NCI-H526 (cell line): ENCODE measurements around the gene HRH4.
A peak's percentile ranks its signal among the peaks of the same experiment; 100 is the strongest.

Experiments used
- DNase-seq, 2 experiments: peaks; one replicate each; lab custom pipeline; 2025; lab: John Stamatoyannopoulos, UW

HRH4 gene, protein sequence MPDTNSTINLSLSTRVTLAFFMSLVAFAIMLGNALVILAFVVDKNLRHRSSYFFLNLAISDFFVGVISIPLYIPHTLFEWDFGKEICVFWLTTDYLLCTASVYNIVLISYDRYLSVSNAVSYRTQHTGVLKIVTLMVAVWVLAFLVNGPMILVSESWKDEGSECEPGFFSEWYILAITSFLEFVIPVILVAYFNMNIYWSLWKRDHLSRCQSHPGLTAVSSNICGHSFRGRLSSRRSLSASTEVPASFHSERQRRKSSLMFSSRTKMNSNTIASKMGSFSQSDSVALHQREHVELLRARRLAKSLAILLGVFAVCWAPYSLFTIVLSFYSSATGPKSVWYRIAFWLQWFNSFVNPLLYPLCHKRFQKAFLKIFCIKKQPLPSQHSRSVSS

DNA sequence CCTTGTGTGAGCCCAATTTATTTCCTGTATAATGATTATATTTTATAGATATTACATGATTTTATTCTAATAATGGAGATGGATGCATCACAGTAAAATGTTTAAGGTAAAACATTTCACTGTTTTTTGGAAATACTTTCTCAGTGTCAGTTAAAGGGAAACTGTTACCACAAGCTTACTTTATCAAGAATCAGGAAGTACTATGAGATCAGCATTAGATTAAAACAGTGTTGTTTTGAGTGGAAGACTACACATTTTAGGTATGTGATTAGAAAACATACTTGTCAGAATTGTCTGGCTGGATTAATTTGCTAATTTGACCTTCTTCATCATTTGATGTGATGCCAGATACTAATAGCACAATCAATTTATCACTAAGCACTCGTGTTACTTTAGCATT is at the start of gene HRH4:
Gene HRH4 (plus strand): TSS at position 250 of the 400 bp plus-strand sequence. CDS start 92 bp downstream, at position 342.
- DNase-seq, result no peak

DNA sequence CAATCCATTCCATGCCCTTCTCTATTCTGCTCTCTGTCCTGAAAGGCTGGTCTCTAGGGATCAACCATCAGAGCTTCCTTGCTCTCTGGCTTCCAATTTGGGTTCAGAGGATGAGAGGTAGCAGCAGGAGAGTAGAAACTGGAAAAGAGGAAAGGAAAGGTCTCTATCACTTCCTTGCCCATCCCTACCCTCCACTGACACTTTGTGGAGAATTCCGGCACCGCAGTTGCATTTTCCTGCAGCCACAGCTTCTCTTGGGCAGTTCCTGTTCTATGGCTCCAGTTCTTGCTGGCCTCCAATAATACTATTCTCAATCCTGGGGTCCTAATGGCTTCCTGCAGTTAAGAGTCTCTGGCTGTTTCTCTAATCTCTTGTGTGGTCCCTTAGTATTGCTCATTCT is 47.3 kb upstream of the HRH4 start:
- DNase-seq, result no peak

DNA sequence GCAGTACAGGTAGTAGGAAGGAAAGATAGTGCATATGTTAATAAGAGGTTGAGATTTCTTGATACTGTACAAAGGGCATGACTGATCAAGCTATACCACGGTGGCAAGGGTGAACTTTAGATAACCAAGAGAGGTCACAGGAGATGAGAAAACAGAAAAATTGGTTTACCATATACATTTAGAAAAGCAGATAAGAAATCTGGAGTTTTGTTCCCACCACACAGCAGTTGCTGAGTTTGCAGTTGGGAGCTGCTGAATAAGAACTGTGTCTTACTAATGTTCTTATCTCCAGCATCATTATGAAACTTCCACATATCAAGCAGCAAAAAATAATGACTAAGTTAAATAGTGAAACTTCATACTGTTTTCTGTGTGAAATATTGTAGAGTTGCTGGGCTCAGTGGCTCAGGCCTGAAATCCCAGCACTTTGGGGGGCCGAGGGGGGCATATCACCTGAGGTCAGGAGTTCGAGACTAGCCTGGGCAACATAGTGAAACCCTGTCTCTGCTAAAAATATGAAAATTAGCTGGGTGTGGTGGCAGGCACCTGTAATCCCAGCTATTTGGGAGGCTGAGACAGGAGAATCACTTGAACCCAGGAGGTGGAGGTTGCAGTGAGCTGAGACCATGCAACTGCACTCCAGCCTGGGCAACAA is 46.0 kb upstream of the HRH4 start:
- DNase-seq, result no peak

DNA sequence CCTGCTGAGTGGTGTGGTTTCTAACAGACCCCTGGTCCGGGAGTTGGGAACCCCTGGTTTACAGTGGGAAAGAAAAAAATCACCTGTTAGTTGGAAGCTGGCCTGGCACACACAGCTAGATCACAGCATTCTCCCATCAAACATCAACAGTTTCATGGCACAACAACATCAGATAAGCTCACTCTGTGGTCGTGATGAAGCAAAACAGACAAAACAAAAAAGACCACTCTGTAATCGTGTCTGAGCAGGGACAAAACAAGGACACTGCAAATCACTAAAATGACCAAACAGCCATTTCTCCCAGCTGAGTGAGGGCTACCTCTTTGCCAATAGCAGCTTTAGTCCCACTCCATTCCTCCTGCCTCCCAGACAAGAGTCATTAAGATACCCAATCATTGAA is 43.0 kb upstream of the HRH4 start:
- no peak for DNase-seq

DNA sequence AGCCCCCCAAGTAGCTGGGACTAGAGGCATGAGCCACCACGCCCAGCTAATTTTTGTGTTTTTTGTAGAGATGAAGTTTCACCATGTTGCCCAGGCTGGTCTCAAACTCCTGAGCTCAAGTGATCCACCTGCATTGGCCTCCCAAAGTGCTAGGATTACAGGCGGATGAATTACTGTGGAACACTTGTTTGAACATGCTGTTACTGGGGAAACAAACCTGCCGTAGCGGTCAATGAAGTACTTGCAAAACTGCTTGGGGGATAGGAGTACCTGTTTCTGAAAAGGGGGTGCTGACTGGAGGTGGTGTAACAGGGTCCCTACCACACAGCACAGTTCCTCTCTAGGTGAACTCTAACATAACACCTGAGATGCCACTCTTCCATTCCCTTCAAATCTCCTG is 39.9 kb upstream of the HRH4 start:
- no peak for DNase-seq

DNA sequence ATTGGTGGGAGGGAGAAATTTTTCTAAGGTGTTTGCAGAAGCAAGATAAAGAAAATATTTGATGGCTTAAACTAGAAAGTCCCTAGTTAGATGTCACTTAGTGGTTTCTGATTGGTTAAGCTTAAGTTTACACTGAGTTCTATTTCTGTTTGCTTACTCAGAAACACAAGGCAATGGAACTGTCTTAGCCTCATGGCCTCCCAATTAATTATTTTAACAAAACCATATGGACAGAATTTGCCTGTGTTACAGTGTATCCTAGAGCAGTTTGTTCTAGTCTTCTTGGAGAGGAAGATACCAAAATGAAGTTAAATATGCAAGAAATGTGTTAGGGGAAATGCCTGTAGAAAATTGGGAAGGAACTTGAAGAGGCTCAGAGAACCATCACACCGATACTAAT is 38.6 kb upstream of the HRH4 start:
- no peak for DNase-seq

DNA sequence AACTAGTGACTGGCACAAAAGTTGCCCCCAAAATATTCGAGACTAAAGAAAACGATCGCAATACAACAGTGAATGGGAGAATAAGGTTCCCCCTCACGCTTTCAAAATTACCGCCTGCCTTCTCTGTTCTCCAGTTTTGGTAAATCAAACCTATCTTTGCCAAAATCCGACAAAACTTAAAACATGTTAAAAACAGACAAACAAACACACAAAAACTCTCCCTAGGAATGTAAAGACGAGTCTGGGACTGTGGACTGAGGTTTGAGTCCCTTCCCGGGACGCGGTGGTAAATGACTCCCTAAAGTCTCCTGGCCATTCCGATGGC is 34.4 kb upstream of the HRH4 start:
- no peak for DNase-seq

DNA sequence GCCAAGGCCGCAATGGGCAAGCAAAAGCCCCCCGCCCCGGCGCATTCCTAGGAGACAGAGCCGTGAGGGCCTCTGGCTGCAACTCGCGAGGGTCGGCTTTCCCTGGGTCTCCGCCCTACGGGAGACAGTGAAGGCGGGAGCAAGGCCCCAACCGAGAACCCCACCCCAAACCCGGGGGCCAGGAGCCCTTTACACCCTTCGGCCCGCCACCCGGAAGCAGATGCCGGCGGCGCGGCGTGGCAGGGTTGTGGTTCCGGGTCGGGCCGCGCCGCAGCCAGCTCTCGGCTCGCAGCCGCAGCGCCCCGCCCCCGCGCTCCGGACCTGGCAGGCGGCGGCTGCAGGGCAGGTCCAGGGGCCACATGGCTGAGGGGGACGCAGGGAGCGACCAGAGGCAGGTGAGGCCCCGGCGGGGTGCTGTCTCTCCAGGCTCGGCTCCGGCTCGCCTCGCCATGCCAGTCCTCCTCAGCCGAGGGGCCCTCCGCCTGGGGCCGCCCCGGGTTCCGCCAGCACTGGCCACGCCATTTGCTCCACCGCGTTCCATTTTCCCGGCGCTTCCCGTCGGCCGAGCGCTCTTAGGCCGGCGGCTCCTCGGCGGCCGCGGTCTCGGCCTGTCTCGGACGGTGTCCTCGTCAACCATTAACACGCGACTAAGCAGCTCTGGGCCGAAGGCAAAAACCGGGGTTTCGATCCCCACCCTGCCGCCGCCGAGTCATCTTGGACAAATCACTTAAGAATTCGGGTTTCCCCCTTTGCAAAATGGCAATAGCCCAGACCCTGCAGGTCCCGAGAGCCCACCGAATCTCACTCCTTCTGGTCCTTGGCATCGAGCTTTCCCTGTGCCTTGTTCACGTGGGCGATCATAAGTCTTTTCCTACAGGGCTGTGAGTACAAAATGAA is 33.8 kb upstream of the HRH4 start, which contains the start of gene IMPACT:
Gene IMPACT (plus strand): TSS at position 273 of the 897 bp plus-strand sequence. CDS start 87 bp downstream, at position 360.
- DNase-seq, result peak; percentile 8 to 79

DNA sequence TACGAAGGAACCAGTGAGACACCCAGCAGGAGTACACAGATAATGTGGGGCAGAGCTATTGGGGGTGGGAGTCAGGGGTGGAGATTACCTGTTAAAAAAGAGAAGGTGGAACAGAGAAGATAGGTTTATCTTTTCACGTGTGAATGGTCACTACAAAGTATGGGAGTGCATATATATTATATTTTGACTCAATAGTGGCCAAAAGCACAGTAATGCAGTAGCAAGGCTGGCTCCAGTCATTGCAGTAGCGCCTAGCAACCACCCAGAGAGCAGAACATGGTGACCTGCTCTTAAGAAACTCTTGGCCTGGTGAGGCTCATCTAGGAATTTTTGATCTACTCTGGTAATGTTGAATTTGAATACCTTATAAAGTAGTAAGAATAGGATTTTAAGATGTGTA is 33.0 kb upstream of the HRH4 start:
- DNase-seq, result peak in 1 of 2 experiments; percentile 14

DNA sequence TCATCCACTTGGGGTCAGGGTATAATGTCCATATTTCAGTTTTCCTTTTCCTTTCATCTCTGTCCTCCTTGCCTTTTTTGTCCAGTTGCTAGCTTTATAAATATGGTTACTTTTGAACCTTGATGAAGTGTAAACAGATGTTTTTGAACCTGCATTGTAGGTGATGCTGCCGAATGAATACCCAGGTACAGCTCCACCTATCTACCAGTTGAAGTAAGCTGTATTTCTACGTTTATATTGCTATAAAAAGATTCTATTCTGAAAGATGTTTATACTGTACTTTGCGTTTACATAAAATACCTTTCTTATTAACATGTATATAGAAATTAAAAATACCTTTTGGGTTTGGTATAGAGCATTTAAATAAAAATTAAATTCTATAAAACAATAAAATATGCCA is 31.7 kb upstream of the HRH4 start:
- no peak for DNase-seq

DNA sequence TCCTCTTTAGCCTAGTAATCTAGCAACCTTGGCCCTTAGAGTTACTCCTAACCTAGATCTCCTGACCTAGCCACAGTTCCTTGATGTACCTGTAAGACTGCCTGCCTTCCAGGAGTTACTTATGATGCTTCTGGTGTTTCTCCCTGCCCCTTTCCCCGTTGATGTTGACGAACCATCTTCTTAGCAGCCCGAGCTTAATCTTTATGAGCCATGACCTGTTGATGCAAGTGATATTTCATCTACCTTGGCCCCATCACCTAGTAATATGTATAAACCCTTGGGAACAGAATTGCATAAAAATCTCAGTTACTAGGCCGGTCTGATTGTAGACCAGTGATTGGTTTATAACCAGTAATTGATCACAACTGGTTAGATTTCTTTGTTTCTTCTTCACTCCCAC is 31.2 kb upstream of the HRH4 start:
- DNase-seq, result no peak

DNA sequence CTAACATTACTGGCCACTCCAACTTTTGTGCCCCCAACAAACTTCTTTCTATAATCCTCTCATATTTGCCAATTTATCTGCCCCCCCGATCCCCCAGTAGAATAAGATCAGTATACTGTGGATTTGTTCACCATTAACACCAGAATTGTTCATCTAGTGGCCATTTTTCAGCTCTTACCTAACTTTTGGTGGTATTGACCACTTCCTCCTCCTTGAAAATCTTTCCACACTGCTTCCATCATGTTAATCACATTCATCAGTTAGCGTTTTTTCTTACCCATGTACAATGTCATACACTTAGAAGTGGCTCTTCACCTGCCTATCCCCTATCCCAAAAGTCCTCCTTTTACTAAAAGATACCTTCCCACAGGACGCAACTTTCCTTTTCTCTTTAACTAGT is 27.8 kb upstream of the HRH4 start:
- no peak for DNase-seq

DNA sequence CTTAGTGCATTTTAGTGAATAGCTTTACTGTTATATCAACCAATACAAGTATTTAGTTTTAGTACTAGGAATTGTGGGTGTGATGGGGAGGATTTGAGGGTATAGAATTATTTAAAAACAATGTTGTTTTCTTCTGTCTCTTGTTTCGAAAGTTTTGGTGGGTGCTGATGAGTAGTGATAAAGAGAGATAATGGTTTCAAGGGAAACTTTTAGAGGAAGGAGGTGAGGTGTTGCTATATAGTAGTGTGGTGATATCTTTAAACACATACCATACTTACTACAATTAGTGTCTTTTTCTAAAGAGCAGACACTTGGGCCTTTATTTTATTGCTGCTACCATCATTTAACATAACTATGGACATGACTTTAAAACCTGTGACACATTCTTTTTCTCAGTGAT is 23.5 kb upstream of the HRH4 start:
- DNase-seq, result no peak

DNA sequence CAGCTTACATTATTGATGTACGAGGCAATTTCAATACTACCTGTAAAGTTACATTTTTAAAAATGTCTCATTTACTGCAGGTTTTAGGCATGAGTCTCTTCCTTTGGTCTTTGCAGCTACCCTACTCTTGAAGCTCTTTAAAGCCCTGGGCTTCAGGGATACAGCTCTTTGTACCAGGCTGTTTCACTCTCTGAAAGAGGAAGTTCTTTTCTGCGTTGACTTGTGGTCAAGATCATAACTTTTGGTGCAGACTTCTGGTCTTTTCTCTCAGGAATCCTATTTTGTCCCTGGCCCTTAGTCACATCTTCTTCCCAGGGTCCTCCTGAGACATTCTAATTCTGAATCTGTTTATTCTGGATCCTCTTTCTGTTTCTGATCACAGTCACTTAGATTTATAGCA is 16.6 kb upstream of the HRH4 start:
- DNase-seq, result no peak

DNA sequence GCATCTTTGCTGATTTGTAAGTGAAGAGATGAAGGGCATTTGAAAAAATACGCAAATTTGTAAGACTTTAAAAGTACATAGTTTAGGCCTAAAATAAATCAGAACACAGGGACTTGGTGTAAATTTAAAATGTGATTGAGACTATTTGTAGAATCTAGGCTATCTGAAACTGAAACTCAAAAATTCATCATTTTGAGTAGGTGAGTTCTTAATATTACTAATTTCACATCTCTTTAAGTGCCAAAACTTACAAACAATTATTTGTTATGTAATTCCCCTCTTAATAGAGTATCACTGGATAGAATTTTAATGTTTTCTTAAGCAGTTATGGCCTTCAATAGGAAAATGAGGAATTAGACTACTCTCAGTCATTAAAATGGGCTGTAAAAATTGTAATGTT is 14.0 kb upstream of the HRH4 start:
- no peak for DNase-seq

DNA sequence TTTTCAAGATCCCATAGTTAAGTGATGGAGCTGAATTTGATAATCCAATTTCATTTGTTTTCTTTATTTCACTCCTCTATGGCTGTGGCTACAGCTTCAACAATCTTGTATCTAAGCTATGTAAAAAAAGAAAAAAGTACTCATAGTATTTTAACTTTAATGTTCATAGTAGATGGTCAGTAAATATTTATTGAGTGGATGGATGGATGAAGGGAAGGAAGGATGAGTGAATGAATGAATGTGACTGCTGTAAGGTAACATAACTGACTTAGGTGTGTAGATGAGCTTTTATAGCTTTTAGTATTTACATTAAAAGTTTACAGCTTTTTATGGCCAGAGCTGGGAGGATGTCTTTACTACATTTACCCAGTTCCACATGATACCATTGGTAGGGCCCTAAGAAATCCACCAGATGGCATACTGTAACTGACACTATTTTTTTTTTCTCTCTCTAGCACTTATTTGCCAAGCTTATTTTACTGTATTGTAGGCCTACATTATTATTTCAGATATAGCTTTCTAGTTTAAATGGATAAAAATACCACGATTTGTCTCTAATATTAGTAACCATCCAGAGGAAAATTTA is 13.4 kb upstream of the HRH4 start:
- DNase-seq, result no peak

DNA sequence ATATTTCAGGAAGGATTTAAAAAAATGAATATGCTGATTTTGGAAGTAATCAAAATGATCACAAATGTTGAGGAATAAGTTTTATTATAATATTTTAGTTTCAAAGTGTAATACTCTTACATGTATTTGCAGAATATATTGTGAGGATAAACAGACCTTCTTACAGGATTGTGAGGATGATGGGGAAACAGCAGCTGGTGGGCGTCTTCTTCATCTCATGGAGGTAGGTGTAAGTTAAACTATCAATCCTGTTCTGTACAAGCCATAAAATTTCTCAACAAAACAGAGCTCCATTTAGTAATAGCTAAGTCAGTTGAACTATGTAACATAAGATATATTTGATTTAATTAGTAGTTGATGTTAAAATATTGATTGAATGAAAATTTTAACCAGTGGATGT is 12.5 kb upstream of the HRH4 start:
- DNase-seq, result no peak

DNA sequence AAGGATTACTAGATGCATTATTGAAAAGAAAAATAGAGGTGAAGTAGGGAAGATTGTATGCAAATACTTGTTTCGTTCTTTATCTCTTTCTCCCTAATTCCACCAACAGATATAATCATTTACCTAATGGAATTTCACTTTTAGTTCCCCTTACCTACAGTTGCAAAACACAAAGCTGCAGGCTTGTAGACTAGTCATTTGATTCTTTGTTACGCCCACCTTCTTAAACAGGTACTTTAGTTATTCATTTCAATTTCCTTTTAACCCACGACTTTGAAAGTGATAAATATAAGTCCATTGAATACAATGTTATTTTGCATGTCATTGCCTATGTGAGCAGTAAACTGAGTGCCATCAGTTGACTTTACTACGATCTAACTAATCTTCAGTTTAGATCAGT is 3.9 kb upstream of the HRH4 start:
- DNase-seq, result no peak

DNA sequence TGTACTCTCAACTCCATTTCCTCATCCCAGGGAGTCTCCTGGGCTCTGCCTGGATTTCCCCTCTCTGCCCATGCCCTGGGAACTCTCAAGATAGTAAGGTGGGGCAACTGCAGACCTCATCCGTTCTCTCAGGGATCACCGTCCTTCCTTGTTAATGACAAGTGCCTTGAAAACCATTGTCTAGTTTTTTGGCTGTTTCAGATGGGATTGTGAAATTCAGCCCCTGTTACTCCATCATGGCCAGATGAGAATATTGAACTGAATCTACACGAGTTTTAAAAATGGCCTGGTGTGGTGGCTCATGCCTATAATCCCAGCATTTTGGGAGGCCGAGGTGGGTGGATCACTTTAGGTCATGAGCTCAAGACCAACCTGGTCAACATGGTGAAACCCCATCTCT is 665 bp upstream of the HRH4 start:
- no peak for DNase-seq

DNA sequence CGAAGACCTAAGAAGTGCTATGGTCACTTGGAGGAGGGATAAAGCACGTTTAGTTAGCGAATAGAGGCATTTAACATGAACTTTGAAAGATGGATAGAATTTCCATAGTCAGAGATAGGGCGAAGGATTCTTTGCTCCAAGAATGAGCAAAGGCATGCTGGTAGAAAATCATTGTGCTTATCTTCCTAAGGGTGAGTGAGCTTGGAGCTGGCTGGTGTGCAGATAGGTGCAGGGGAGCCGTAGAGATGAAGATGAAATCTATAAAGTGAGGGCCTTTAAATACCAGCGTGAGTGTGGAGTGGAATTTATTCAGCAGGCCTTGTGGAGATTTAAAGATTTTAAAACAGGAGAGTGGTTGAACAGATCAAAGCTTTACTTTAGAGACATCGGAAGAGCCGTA is 1.6 kb downstream of the HRH4 start:
- DNase-seq, result no peak

DNA sequence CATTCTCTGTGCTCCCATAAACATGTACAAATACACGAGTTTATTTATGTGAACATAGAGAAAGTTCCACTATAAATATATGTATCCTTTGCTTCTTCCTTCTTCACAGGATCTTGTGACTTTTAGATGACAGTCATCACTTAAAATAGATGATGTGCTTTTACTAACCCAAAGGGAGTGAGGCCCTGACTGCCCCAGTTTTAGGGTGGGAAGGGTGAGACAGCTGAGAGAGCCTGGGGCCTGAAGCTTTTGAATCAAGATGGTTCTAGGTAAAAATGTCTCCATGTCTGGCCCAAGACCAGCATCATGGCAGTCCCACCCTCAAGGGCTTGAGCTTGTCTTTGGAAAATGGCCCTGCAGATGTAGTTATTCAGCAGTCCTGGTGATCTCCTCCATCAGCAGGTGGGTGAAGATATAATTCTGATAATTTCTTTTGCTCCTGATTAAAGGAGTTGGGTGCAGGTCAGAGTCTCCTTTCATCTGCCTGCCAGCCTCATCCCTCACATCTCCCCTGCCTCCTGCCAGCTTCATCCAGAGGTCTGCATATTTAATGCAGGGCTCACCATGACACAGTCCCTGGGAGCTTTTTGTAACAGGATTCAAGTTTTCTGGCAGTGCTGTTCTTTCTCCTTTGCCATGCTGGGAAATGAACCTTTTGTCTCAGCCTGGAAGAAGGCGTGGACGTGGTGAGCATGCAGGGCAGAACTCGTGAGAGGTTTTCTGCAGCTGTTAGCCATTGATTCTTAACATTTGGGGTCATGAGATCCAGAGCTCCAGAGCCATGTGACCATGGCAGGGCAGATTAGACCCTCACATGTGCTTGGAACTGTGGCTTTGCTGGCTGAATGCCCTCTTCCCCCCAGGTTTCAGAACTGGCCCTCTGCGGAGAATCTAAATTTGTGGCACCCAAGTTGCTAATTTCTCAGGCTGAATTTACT is 2.7 kb downstream of the HRH4 start:
- no peak for DNase-seq
